GM12878 (cell line): ENCODE measurements around the gene HAND2. TPM values are rescaled to one million over a fixed set of nuclear protein-coding genes. Genes with fewer than 3 reads are reported as not detected.

Source experiments
- ATAC-seq: fragments of 200-7000 bp; cut with Tn5 transposase; 3 replicates; pipeline ENCODE4 v1.9.1; 2020; ENCODE audit warnings: mild to moderate bottlenecking, moderate library complexity
- BruUV-seq: library from RNA; stranded (reverse); fragments of 400-500 nt; replicated peaks from 2 replicates; lab custom pipeline; 2021; lab: Mats Ljungman, UMichigan
- CTCF ChIA-PET: fragments of 300-600 bp; sonication (Branson Sonifier 250); formaldehyde crosslinking; extraction: SDS; loops from one replicate; lab custom pipeline; 2021; ENCODE audit warnings: inconsistent platforms; lab: Yijun Ruan, JAX
- POLR2A ChIA-PET: fragments of 350-600 bp; formaldehyde crosslinking; extraction: SDS; loops from one replicate; lab custom pipeline; 2021; ENCODE audit warnings: inconsistent platforms; lab: Charles Lee
- RAD21 ChIA-PET: fragments of 300-600 bp; sonication (Branson Sonifier 250); formaldehyde crosslinking; loops from one replicate; lab custom pipeline; 2023; ENCODE audit warnings: antibody characterized with exemption; ENCODE audit not compliant: unreplicated experiment; lab: Charles Lee
- SMC1A ChIA-PET: fragments of 300-600 bp; sonication (Branson Sonifier 250); formaldehyde crosslinking; loops from one replicate; lab custom pipeline; 2023; ENCODE audit not compliant: unreplicated experiment, uncharacterized antibody; lab: Charles Lee
- DNase-seq: peaks from one replicate; pipeline ENCODE4 v3.0.0-alpha.2; 2011; ENCODE audit warnings: low read depth, low spot score
- FAIRE-seq: peaks from 3 replicates; lab custom pipeline; 2011; peaks lifted over from hg19 to GRCh38; lab: Jason Lieb, UNC
- H2AFZ ChIP-seq: 2 replicates; pipeline ENCODE4 v1.6.0; 2011; ENCODE audit warnings: low read depth, low read length, control low read depth; ENCODE audit not compliant: control insufficient read depth
- H3K27ac ChIP-seq: 2 replicates; pipeline ENCODE4 v1.5.1; 2011; ENCODE audit warnings: control low read depth; ENCODE audit not compliant: control insufficient read depth, insufficient read depth
- H3K27me3 ChIP-seq, 2 experiments: replicated peaks in 1 of 2; 2 replicates each; pipeline versions ENCODE4 v1.6.0 to v1.6.1; 2011; ENCODE audit warnings: low read length in 1 of 2; ENCODE audit not compliant: control insufficient read depth in 2 of 2, insufficient read depth in 2 of 2
- H3K36me3 ChIP-seq, 2 experiments: 2 replicates each; pipeline ENCODE4 v1.5.1; 2011; ENCODE audit warnings: low read length in 1 of 2; ENCODE audit not compliant: control insufficient read depth in 2 of 2, insufficient read depth in 2 of 2
- H3K4me1 ChIP-seq: 2 replicates; pipeline ENCODE4 v1.6.1; 2011; ENCODE audit warnings: mild to moderate bottlenecking, low read length, moderate library complexity, mixed read lengths; ENCODE audit not compliant: control insufficient read depth, insufficient read depth
- H3K4me2 ChIP-seq: 2 replicates; pipeline ENCODE4 v1.6.0; 2011; ENCODE audit warnings: control low read depth; ENCODE audit not compliant: control insufficient read depth, insufficient read depth
- H3K4me3 ChIP-seq: fragments of 200-600 bp; sonication (generic); 2 replicates; pipeline ENCODE4 v1.5.1; 2016
- H3K79me2 ChIP-seq: 2 replicates; pipeline ENCODE4 v1.6.0; 2011; ENCODE audit warnings: low read length; ENCODE audit not compliant: control insufficient read depth, insufficient read depth
- H3K9ac ChIP-seq: 2 replicates; pipeline ENCODE4 v1.8.0; 2011; ENCODE audit warnings: low read length, control low read depth, mixed read lengths; ENCODE audit not compliant: control insufficient read depth, insufficient read depth
- H3K9me3 ChIP-seq: replicated peaks from 3 replicates; pipeline ENCODE4 v1.5.1; 2011; ENCODE audit warnings: mild to moderate bottlenecking, low read length; ENCODE audit not compliant: control insufficient read depth, insufficient read depth
- H4K20me1 ChIP-seq: 2 replicates; pipeline ENCODE4 v1.6.0; 2011; ENCODE audit not compliant: control insufficient read depth, insufficient read depth
- EED ChIP-seq: sonication (generic); IDR thresholded peaks from 2 replicates; pipeline ENCODE4 v1.6.1; 2016; ENCODE audit warnings: antibody characterized with exemption, low read depth
- IKZF1 ChIP-seq: fragments of 450-650 bp; conservative IDR thresholded peaks from 2 replicates; pipeline ENCODE4 v1.6.1; 2017; ENCODE audit warnings: antibody characterized with exemption, mild to moderate bottlenecking
- KDM1A ChIP-seq: fragments of 200-600 bp; sonication (generic); IDR thresholded peaks from 2 replicates; pipeline ENCODE4 v1.6.1; 2016; ENCODE audit warnings: borderline replicate concordance
- RUNX3 ChIP-seq: IDR thresholded peaks from 2 replicates; pipeline ENCODE4 v1.6.1; 2012; ENCODE audit warnings: low read length, inconsistent platforms
- SMC3 ChIP-seq: IDR thresholded peaks from 2 replicates; pipeline ENCODE4 v1.6.1; 2011; ENCODE audit warnings: low read length, improper control_type of control experiment, borderline replicate concordance
- STAT1 ChIP-seq: fragments of 450-650 bp; conservative IDR thresholded peaks from 2 replicates; pipeline ENCODE4 v1.6.1; 2014; ENCODE audit warnings: antibody characterized with exemption, mild to moderate bottlenecking
- ZBTB11 ChIP-seq: fragments of 450-650 bp; formaldehyde crosslinking; IDR thresholded peaks from 2 replicates; pipeline ENCODE4 v1.5.0; 2022; ENCODE audit warnings: mild to moderate bottlenecking, missing genetic modification characterization
- WGBS: methylation state at CpG from one replicate; pipeline ENCODE4 v1.1.6; 2016; ENCODE audit warnings: low lambda C conversion rate; ENCODE audit not compliant: insufficient replicate concordance, insufficient coverage; ENCODE audit errors: missing lambda C conversion rate; 5-methylcytosine and 5-hydroxymethylcytosine counted together
- in situ Hi-C: fragments of 300-500 bp; cut with MboI; formaldehyde crosslinking; loops from 9 replicates; pipeline ENCODE4 v1.14.3; 2018; ENCODE audit warnings: mixed read lengths
- intact Hi-C: fragments of 100-400 bp; cut with micrococcal nuclease; formaldehyde crosslinking; loops from one replicate; pipeline ENCODE4 v1.14.2; 2022; ENCODE audit not compliant: unreplicated experiment
- polyA plus RNA-seq, 11 experiments: library from polyadenylated mRNA; depleted of rRNA in 4 of 11; unstranded in 6 of 11; stranded (reverse) in 5 of 11; fragments of >200 nt; fragmentation: Nextera tagmentation in 4 of 11; fragmentation: Illumina TruSeq in 1 of 11; extraction: Ambion mirVana in 4 of 11; extraction: Trizol in 1 of 11; gene quantifications; 1 replicate in 1 of 11; 2 replicates in 10 of 11; pipeline versions ENCODE4 v1.2.1 to v1.2.3, GENCODE V29; 2011 to 2016; ENCODE audit warnings: inconsistent platforms in 2 of 11, missing spikeins in 2 of 11, low read depth in 1 of 11
- total RNA-seq, 4 experiments: library from RNA; depleted of rRNA in 3 of 4; stranded (reverse); fragments of >200 nt in 3 of 4; fragmentation: Illumina TruSeq in 1 of 4; extraction: Trizol in 1 of 4; gene quantifications; 2 replicates each; pipeline versions ENCODE4 v1.2.1 to v1.2.3, GENCODE V29; 2013 to 2021

HAND2 gene
- total and polyA plus RNA-seq, 10 of the 15 experiments (the other 5 are each of a cell fraction or from before 2014, with no cell fraction given): 0.09 TPM; not detected in 9

GRCh38 chr4:173577963-173578362 is 47.9 kb upstream of the HAND2 start:
- no peaks in the 10 kb centered on the region for H3K79me2 ChIP-seq
- no peak overlapping the region for H3K4me2 ChIP-seq
- POLR2A ChIA-PET: no interaction called here
- no peaks in the 10 kb centered on the region for H3K9me3 ChIP-seq
- no peak for FAIRE-seq
- H3K4me3 ChIP-seq: no peak overlapping the region
- no peak overlapping the region for H3K9ac ChIP-seq
- CTCF ChIA-PET: no interaction called here
- RAD21 ChIA-PET: no interaction called here
- BruUV-seq: no TSS peak
- ATAC-seq: no peak
- no peaks in the 10 kb centered on the region for H3K27me3 ChIP-seq
- H3K27ac ChIP-seq: no peak overlapping the region
- H2AFZ ChIP-seq: no peak overlapping the region
- intact Hi-C loops (no loop called here), in situ Hi-C loops (no loop called here)
- DNase-seq: no peak
- TF ChIP-seq RUNX3 (no peak), ZBTB11 (CRISPR knock-in tag) (no peak), KDM1A (no peak), SMC3 (no peak), STAT1 (no peak), EED (no peak), IKZF1 (no peak)
- SMC1A ChIA-PET: no interaction called here
- 64% methylated on average over 5 of the region's 5 CpGs for WGBS
- H3K36me3 ChIP-seq: no peaks in the 10 kb centered on the region
- no peaks in the 10 kb centered on the region for H3K4me1 ChIP-seq
- no peaks in the 10 kb centered on the region for H4K20me1 ChIP-seq
